VCaP (cell line): ENCODE data around the gene NUDT4B.
"Not testable (repeated sequence)": the region's sequence is repeated elsewhere in the genome, so short reads cannot be mapped to it uniquely, and the experiment has no call there.

Experiments
- H3K27ac ChIP-seq: fragments of 450-650 bp; 2 replicates; pipeline ENCODE4 v1.5.1; 2017

NUDT4B gene

GRCh38 chr1:148738667-148739066, 9.9 kb upstream of the NUDT4B start:
- not testable (repeated sequence) for H3K27ac ChIP-seq

GRCh38 chr1:148743200-148743599, 5.4 kb upstream of the NUDT4B start:
- H3K27ac ChIP-seq = not testable (repeated sequence)

- not testable (repeated sequence) for H3K27ac ChIP-seq
These were observed 4.6 kb upstream of the NUDT4B start for GRCh38 chr1:148743726-148744720.

GRCh38 chr1:148749335-148749681, 734 bp downstream of the NUDT4B start:
- not testable (repeated sequence) for H3K27ac ChIP-seq

GRCh38 chr1:148756231-148756630, 7.7 kb downstream of the NUDT4B start:
- H3K27ac ChIP-seq = not testable (repeated sequence)

GRCh38 chr1:148757446-148757845, 8.9 kb downstream of the NUDT4B start:
- not testable (repeated sequence) for H3K27ac ChIP-seq

- H3K27ac ChIP-seq = not testable (repeated sequence)
These were observed 9.8 kb downstream of the NUDT4B start for GRCh38 chr1:148758412-148758811.

- not testable (repeated sequence) for H3K27ac ChIP-seq
These were observed 10.4 kb downstream of the NUDT4B start for GRCh38 chr1:148758925-148759324.

- not testable (repeated sequence) for H3K27ac ChIP-seq
These were observed 11.2 kb downstream of the NUDT4B start for GRCh38 chr1:148759749-148760148.

GRCh38 chr1:148760206-148760605, 11.6 kb downstream of the NUDT4B start:
- H3K27ac ChIP-seq = not testable (repeated sequence)

GRCh38 chr1:148761360-148761759, 12.8 kb downstream of the NUDT4B start:
- not testable (repeated sequence) for H3K27ac ChIP-seq

- not testable (repeated sequence) for H3K27ac ChIP-seq
These were observed 16.9 kb downstream of the NUDT4B start for GRCh38 chr1:148765238-148766019.

- H3K27ac ChIP-seq = not testable (repeated sequence)
These were observed 20.0 kb downstream of the NUDT4B start for GRCh38 chr1:148768541-148768940.

- not testable (repeated sequence) for H3K27ac ChIP-seq
These were observed 20.9 kb downstream of the NUDT4B start for GRCh38 chr1:148769495-148769894.

- not testable (repeated sequence) for H3K27ac ChIP-seq
These were observed 25.1 kb downstream of the NUDT4B start for GRCh38 chr1:148773690-148774089.

- H3K27ac ChIP-seq = not testable (repeated sequence)
These were observed 25.5 kb downstream of the NUDT4B start for GRCh38 chr1:148774102-148774501.

GRCh38 chr1:148775263-148775662, 26.7 kb downstream of the NUDT4B start:
- not testable (repeated sequence) for H3K27ac ChIP-seq

GRCh38 chr1:148777649-148778048, 29.1 kb downstream of the NUDT4B start:
- not testable (repeated sequence) for H3K27ac ChIP-seq

- H3K27ac ChIP-seq = not testable (repeated sequence)
These were observed 31.8 kb downstream of the NUDT4B start for GRCh38 chr1:148780404-148780803.

- H3K27ac ChIP-seq = not testable (repeated sequence)
These were observed 43.0 kb downstream of the NUDT4B start for GRCh38 chr1:148791543-148792099.

GRCh38 chr1:148793762-148794332, 45.3 kb downstream of the NUDT4B start:
- not testable (repeated sequence) for H3K27ac ChIP-seq
